NCI-H446 treated with DMSO at 0.1 percent for 48 hours (cell line): ENCODE results near the gene PUS1.
"Not testable (repeated sequence)": the region's sequence is repeated elsewhere in the genome, so short reads cannot be mapped to it uniquely, and the experiment has no call there.

Experiments
- DNase-seq: peaks from one replicate; lab custom pipeline; 2025; lab: John Stamatoyannopoulos, UW

PUS1 gene

GRCh38 chr12:131959641-131960589 lies 30.8 kb downstream of the PUS1 start:
- DNase-seq: no peak

DNA sequence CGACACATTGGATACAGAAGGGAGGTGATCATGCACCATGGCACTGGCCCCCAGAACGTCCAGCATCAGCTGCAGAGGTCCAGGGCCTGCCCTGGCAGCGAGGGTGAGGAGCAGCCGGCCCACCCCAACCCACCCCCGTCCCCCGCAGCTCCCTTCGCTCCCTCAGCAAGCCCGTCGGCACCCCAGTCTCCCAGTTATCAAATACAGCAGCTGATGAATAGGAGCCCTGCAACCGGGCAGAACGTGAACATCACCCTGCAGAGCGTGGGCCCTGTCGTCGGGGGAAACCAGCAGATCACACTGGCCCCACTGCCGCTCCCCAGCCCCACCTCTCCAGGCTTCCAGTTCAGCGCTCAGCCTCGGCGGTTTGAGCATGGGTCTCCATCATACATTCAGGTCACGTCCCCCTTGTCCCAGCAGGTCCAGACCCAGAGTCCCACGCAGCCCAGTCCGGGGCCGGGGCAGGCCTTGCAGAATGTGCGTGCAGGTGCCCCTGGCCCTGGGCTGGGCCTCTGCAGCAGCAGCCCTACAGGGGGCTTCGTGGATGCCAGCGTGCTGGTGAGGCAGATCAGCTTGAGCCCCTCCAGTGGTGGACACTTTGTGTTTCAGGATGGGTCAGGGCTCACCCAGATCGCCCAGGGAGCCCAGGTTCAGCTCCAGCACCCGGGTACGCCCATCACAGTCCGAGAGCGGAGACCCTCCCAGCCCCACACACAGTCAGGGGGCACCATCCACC lies 31.7 kb downstream of the PUS1 start:
- not testable (repeated sequence) for DNase-seq

DNA sequence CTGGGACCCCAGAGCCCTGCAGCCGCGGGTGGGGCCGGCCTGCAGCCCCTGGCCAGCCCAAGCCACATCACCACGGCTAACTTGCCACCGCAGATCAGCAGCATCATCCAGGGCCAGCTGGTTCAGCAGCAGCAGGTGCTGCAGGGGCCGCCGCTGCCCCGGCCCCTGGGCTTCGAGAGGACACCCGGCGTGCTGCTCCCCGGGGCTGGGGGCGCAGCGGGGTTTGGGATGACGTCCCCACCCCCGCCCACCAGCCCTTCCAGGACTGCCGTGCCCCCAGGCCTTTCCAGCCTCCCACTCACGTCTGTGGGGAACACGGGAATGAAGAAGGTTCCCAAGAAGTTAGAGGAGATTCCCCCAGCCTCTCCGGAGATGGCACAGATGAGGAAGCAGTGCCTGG lies 32.3 kb downstream of the PUS1 start:
- not testable (repeated sequence) for DNase-seq

DNA sequence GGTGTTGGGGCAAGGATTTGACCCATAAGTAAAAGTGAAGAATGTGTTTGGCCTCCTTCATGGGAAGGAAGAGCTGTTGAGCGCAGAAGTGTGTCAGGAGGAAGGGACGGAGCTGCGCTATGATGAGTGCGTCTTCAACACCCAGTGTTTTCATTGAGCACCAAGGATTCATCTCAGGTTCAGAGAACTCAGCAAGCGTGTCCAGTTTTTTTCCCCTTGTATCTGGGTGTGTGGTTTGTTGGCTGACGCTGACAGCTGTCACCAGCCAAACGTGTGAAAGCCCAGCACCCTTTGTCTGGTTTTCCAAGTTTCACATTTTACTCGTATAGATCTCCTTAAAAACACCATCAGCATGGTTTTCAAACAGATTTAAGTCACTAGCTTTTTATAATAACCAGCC lies 33.0 kb downstream of the PUS1 start:
- no peak for DNase-seq

- DNase-seq: no peak
Observed at GRCh38 chr12:131963381-131963780, 34.3 kb downstream of the PUS1 start.

- no peak for DNase-seq
Observed at GRCh38 chr12:131965073-131965472, 36.0 kb downstream of the PUS1 start.

DNA sequence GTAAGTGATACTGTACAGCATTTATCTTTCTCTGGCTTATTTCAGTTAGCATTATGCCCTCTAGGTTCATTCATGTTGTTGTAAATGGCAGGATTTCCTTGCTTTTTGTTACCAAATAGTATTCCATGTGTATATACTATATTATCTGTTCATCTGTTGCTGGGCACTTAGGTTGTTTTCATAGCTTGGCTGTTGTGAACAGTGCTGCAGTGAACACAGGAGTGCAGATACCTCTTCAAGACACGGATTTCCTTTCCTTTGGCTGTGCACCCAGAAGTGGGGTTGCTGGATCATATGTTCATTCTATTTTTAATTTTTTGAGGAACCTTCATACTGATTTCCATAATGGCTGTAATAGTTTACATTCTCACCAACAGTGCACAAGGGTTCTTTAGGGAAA lies 42.1 kb downstream of the PUS1 start:
- DNase-seq: no peak

GRCh38 chr12:131975228-131975627 lies 46.2 kb downstream of the PUS1 start:
- no peak for DNase-seq

DNA sequence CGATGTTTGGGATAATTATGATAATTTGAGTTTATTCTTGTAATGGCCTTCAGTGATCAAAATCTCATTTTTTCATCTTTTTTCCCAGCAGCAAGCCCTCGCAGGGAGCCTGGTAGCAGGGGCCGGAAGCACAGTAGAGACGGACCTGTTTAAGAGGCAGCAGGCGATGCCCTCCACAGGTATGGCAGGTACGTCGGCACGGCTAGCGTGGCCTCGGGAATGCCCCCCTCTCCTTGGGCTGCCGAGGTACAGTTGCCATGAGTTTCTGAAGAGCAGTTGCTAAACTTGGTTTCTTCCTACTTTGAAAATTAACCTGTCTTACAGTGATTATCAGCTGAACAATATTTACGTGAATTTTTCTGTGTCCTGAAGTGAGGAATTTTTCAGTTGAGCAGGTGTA lies 50.5 kb downstream of the PUS1 start:
- no peak for DNase-seq

- DNase-seq: no peak
Observed at GRCh38 chr12:131980263-131980662, 51.2 kb downstream of the PUS1 start.

DNA sequence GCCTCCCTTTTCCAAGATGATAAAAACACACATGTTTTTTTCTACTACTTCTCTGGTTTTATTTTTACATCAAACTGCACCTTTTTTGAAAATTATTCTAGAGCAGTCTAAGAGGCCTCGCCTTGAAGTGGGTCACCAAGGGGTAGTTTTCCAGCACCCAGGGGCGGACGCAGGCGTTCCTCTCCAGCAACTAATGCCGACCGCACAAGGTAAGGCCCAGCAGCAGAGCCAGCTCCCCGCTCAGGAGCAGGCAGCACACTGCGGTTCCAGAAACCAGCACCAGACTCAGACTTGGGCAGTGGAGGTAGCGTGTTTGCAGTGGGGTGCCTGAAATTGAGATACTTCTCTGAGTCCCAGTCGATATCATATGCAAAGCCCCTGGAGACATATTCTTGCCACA lies 52.3 kb downstream of the PUS1 start:
- no peak for DNase-seq

- DNase-seq: no peak
Observed at GRCh38 chr12:131982041-131982440, 53.0 kb downstream of the PUS1 start.

DNA sequence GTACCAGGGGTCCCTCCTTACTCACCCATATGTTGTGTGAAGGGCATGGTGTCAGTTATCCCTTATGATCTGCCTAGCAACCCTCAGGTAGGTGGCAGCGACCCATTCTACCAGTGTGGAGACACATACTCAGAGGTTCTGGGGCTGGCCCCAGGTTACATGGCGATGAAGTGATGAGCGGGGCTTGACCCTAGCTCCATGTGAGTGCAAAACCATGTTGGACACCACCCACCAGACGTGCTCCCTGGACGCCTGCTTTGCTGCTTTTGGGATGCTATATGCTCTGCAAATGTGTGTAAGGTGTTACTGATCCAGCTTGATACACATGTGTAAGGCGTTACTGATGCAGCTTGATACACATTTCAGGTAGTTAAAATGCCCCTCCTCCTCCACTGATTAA lies 54.0 kb downstream of the PUS1 start:
- no peak for DNase-seq

DNA sequence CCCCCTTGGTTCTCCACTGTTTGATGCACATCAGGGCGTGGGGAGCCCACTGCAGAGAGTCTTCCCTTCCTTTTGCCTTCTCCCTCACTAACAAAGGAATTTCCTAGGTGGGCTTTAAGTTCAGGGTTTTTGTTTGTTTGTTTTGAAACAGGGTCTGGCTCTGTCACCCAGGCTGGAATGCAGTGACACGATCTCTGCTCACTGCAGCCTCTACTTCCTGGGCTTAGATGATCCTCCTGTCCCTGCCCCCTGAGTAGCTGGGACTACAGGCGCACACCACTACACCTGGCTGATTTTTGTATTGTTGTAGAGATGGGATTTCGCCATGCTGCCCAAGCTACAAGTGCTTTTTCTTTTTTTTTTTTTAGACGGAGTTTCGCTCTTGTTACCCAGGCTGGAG lies 54.5 kb downstream of the PUS1 start:
- DNase-seq: no peak

- DNase-seq: no peak
Observed at GRCh38 chr12:131984334-131984733, 55.3 kb downstream of the PUS1 start.

DNA sequence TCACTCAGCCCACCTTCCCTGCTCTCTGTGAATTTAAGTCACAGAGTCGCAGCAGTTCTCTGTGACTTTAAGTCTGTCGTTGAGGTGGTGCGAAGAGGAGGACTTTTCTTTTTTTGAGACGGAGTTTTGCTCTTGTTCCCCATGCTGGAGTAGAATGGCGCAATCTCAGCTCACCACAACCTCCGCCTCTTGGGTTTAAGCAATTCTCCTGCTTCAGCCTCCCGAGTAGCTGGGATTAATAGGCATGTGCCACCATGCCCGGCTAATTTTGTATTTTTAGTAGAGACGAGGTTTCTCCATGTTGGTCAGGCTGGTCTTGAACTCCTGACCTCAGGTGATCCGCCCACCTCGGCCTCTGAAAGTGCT lies 56.4 kb downstream of the PUS1 start:
- not testable (repeated sequence) for DNase-seq

GRCh38 chr12:131986361-131986760 lies 57.3 kb downstream of the PUS1 start:
- DNase-seq: no peak

DNA sequence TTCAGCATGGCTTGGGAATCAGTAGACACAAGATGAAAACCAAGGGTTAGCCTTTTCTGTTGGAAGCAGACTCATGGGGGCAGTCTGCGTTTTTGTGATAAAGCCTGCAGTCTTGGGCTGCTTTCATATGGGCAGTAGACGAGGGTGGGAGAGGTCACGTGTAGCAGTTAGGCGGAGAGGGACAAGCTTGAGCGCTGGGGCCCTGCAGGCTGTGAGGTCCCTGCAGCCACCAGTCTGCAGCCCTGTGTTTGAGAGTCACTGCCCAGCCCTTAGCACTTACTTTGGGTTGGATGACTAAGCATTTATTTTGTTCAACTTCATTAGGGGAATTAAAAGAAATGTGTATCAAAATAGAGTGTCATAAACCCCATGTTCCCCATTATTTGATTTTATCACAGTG lies 57.8 kb downstream of the PUS1 start:
- no peak for DNase-seq

DNA sequence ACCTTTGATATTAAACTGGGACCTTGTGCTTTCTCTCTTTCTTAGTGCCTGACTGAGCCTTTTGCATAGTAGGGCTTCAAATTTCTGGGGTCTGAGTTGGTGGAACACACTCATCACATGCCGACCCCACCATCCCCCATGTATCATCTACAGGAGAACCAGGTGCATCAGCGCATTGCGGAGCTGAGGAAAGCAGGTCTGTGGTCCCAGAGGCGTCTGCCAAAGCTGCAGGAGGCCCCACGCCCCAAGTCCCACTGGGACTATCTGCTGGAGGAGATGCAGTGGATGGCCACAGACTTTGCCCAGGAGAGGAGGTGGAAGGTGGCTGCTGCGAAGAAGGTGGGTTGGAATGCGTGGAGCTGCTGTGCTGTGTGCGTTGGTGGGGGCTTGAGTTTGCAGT lies 58.5 kb downstream of the PUS1 start:
- DNase-seq: no peak

- no peak for DNase-seq
Observed at GRCh38 chr12:131988054-131988796, 59.1 kb downstream of the PUS1 start.

DNA sequence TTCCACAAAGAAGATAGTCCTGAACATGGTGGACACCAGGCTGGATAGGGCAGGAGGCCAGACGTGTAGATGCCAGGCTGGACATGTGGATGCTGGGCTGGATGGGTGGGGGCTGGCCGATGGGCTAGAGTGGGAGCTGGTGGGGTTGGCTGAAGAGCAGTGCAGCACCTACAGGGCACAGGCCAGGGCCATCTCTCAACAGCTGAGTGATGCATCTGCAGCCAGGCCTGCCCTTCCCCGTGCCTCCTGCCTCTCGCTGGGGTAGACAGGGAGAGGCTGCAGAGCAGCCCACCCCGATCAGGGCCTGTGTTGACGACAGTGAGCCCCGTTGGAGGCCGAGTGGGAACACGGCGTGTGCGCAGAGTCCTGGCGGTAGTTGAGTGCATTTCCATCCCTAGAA lies 59.9 kb downstream of the PUS1 start:
- no peak for DNase-seq
